NOMO-1 (cell line): ENCODE measurements around the gene TOMM20.

Experiments used
- DNase-seq, 2 experiments: peaks; one replicate each; lab custom pipeline; 2025; ENCODE audit not compliant: unreplicated experiment in 2 of 2; lab: John Stamatoyannopoulos, UW

The TOMM20 gene

DNA sequence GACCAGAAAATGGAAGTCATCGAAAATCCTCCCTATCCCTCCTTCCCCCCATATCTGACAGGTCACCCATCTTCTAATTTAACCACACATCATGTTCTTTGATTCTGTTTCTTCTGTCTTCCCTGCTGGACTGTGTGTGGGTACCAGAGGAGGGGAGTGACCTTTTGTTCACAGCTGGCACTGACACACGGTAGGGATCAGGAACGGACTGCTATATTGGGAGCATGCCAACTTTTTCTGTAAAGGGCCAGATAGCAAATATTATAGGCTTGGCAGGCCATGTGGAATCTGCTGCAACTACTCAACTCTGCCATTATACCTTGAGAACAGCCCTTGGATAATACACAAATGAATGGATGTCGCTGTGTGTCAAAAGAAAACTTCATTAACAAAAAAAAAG is 7.5 kb upstream of the TOMM20 start:
- no peak for DNase-seq

DNA sequence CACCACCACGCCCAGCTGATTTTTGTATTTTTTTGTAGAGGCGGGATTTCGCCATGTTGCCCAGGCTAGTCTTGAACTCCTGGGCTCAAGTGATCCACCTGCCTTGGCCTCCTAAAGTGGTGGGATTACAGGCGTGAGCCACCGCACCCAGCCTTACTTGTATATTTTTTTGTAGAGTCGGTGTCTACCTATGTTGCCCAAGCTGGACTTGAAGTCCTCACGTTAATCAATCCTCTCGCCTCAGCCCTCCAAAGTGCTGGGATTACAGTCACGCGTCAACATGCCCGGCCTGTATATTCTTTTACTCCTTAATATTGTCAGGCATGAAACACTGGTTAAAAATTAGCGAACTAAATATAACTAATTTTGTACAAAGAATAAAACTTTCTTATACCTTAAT is 5.5 kb upstream of the TOMM20 start:
- no peak for DNase-seq

- DNase-seq: no peak
These were observed 4.4 kb upstream of the TOMM20 start for GRCh38 chr1:235133086-235133485.

GRCh38 chr1:235131961-235132360 is 3.3 kb upstream of the TOMM20 start:
- DNase-seq: no peak

DNA sequence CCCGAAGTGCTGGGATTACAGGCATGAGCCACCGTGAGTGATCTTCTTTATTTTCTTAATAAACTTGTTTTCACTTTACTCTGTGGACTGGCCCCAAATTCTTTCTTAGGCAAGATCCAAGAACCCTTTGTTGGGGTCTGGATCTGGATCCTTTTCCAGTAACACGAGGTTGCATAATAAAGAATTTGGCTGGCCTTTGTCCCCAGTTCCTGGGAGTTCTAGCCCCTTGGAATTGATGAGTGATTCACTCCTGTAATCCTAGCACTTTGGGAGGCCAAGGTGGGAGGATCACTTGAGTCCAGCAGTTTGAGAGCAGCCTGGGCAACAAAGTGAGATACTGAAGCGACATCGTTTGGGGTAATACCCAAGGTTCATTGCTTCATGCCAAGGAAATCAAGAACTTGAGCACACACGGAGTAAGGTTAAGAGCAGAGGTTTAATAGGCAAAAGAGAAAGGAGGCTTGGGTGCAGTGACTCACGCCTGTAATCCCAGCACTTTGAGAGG is 2.2 kb upstream of the TOMM20 start:
- DNase-seq: no peak

DNA sequence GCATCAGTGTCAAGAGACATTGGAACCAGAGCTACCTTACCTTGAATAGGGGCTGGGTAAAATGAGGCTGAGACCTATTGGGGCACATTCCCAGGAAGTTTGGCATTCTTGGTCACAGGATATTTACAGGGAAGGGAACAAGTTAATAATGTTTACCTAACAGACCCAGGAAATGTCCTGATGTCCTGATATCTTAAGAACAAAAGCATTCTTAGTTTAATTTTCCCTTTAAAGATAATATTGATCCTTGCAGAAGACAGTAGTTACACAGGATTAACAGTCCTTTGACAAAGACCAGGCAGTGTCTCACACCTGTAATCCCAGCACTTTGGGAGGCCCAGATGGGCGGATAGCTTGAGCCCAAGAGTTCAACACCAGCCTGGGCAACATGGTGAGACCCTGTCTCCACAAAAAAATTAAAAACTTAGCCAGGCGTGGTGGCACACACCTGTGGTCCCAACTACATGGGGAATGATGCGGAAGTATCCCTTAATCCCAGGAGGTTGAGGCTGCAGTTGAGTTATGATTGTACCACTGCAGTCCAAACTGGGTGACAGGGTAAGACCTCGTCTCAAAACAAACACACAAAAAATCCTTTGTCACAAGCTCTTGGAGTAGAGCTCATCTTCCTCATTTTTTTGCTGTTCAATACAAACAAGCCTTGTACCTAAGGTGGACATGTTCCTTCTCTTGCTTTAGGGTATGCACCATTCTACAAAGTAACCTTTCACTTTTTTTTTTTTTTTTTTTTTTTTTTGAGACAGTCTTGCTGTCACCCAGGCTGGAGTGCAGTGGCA is 1.3 kb upstream of the TOMM20 start:
- DNase-seq: no peak

- DNase-seq: peak in 1 of 2 experiments; percentile 14
These were observed 743 bp downstream of the TOMM20 start for GRCh38 chr1:235127732-235128455.

DNA sequence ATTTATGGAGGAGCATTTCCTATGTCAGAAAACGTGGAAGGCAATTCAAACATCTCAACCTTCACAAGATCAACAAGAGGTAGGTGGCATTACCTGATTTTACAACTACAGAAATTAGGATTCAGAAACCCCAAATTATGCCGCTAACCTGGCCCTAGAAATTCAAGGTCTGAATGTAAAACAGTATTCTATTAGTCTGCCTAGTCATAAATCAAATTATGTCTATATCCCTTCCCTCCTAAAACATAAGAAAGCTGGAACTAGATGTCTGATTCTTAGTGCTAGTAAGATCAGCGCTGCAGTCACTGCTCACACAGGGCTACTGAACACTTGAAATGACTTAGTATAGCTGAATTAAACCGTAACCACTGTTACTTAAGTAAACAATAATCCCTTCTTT is 1.4 kb downstream of the TOMM20 start:
- peak in 1 of 2 experiments; percentile 16 for DNase-seq

- no peak for DNase-seq
These were observed 4.0 kb downstream of the TOMM20 start for GRCh38 chr1:235124665-235125064.

DNA sequence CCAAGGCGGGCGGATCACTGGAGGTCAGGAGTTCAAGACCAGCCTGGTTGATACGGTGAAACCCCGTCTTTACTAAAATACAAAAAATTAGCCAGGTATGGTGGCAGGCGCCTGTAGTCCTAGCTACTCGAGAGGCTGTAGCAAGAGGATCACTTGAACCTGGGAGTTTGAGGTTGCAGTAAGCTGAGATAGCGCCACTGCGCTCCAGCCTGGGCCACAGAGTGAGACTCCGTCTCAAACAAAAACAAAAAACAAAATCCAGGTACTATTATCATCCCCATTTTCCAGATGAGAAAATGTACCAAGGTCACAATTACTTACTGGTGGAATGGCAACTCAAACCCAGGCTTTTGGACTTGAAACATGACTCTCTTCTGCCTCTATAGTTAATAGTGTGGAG is 4.5 kb downstream of the TOMM20 start:
- no peak for DNase-seq

GRCh38 chr1:235122348-235122747 is 6.3 kb downstream of the TOMM20 start:
- DNase-seq: no peak

GRCh38 chr1:235113183-235113917 is 15.3 kb downstream of the TOMM20 start:
- no peak for DNase-seq

DNA sequence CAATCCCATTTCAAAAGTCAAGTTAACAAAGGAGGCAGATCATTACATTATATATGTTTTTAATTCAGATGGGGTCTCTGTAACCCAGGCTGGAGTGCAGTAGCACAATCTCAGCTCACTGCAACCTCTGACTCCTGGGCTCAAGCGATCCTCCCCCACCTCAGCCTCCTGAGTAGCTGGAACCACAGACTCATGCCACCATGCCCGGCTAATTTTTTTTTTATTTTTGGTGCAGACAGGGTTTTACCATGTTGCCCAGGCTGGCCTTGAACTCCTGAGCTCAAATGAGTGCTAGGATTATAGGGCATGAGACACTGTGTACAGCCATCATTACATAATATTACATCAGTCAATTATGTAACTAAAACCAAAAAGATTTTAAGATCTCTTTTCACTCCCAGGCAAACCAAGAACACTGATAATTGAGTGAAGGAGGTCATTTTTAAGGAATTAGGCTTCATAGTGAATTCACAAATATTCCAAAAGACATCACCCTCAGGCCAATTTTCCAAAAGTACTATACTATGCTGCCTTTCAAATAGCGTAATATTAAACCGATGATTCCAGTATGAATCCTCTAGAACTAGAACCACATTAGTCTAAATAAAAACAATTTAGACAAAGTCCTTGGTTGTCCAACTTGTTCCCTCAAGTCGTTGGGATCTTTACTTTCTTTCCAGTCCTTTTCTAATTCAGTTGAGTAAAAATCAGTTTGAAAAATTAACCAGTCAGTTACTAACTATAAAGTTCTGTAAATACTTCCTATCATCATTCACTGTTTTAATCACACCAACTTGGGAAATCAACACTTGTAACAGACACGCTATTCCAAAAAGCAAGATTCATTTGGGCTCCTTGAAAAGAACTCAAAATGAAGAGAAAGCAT is 16.1 kb downstream of the TOMM20 start:
- DNase-seq: no peak

DNA sequence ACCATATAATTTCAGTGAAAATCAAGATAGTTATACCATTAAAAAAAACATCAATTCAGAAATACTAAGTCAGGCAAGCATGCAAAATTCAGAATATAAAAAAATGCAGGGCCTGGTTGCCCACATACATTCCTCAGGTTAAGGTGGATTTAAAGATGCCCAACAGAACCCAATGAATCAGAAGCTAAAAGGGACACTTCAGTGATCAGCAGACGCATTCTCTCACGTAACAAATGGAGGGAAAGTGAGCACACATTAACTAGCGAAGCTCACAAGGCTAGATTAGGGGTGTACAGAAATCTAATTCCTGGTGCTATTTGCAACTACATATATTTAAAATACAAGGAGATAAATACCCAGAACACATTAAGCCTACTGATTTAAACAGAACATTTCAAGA is 17.5 kb downstream of the TOMM20 start:
- DNase-seq: no peak

DNA sequence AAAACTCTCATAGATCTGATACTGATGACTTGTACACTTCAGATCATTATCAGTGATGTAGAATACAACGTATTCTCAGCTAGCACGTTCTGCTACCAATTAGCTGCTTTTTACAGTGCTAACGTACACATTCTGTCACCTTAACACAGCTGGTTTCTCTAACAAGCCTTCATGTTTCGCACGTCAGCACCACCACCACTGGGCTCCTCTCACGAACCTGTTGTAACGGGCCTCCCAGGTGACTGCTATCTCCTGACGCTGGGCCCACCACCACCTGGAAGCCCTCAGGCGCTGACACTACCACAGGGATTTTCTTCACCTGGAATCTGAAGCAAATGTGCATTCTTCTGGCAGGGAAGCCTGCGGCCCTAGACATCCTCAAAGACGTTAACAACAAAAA is 19.8 kb downstream of the TOMM20 start:
- no peak for DNase-seq

DNA sequence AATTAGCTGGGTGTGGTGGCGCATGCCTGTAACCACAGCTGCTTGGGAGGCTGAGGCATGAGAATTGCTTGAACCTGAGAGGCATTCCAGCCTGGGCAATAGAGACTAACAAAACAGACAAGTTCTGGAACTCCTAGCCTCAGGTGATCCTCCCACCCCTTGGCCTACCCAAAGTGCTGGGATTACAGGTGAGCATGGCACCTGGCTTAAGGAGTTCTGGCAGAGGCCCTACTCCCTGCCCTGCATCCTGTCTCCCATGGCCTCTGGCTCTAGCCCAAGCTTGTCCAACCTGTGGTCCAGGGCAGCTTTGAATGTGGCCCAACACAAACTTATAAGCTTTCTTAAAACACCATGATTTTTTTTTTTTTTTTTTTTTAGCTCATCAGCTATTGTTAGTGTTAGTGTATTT is 20.4 kb downstream of the TOMM20 start:
- DNase-seq: no peak

DNA sequence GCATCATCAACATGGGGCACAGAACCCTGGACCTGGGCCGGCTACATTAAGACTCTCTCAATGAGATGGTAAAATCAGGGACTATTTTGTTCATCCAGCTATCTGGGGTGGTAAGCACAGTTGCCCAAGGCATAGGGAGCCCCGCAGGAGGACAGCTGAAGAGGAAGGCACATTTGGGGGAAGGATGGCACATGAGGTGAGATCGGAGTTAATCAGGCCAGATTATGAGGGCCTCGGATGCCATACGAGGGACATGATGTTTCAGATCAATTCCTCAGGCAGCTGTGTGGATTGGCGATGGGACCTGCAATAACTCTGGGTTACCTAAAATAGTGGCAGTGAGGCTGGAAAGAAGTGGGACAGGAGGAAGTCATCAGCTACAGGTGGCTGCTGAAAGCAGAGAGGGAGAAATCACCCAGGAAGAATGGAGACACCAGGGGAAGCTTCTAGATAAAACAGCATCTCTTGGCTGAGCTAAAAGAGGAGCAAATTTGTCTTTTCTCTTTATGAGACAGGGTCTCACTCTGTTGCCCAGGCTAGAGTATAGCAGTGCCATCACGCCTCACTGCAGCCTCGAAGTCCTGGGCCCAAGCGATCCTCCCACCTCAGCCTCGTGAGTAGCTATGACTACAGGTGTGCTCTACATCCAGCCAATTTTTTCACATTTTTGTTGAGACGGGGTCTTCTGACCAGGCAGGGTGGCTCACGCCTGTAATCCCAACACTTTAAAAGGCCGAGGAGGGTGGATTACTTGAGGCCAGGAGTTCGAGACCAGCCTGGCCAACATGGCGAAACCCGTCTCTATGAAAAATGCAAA is 21.1 kb downstream of the TOMM20 start:
- no peak for DNase-seq

DNA sequence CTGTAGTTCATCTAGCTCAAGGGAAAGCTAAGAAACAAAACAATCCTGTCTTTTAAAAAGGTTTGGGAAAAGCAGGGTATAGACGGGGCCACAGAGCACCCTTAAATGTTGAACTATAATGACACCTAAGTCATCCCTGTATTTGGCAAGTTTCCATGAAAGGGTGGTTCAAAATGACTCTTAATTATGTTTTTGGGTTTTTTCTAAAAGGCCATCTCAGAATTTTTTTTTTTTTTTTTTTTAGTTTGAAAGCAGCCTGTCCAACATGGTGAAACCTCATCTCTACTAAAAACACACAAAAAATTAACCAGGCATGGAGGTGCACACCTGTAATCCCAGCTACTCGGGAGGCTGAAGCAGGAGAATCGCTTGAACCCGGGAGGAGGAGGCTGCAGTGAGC is 22.2 kb downstream of the TOMM20 start:
- DNase-seq: no peak
